GM13977 (cell line): ENCODE data around the gene TNPO2.

Experiments used
- DNase-seq: peaks from one replicate; pipeline ENCODE4 v3.0.0; 2012; ENCODE audit warnings: low spot score
- in situ Hi-C: fragments of 300-500 bp; cut with MboI; formaldehyde crosslinking; loops from one replicate; pipeline ENCODE4 v1.12.0; 2022; ENCODE audit warnings: low sequenced_read_pairs, low pct_unique_long_range_greater_than_20kb, mixed read lengths, inconsistent platforms; ENCODE audit not compliant: unreplicated experiment
- TF ChIP-seq, protein P1 (sequence below): IDR thresholded peaks from 2 replicates; pipeline ENCODE4 v1.5.1; 2012; ENCODE audit warnings: mild to moderate bottlenecking, control low read depth; ENCODE audit not compliant: insufficient read depth; ENCODE audit errors: extremely low read depth, missing control alignments

TNPO2 gene

DNA sequence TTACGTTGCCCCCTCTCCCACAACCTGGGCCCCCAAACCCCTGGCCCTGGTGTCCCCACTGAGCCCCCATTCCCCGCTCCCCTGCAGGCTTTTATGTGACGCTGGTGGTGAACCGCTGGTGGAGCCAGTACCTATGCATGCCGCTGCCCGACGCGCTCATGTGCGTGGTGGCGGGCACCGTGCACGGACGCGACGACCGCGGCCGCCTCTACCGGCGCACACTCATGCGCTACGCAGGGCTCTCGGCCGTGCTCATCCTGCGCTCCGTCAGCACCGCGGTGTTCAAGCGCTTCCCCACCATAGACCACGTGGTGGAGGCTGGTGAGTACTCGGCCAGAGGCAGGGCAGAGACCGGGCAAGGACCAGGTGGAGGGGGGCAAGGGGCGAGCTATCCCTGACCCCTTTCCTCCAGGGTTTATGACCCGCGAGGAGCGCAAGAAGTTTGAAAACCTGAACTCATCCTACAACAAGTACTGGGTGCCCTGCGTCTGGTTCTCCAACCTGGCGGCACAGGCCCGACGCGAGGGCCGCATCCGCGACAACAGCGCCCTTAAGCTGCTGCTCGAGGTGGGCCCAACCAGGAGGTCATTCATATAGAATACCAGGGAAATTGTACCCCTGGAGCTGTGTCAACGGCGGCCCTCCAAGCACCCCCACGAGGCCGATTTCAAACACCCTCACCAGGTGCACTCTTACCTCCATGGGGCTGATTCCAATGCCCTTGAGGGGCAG, 30.9 kb upstream of the TNPO2 start:
- in situ Hi-C loops = loop anchor here (10.0 kb wide), 1 partner anchor 190 kb away; no protein-coding TSS in a partner anchor
- no peak for DNase-seq
- TF ChIP-seq, protein P1, sequence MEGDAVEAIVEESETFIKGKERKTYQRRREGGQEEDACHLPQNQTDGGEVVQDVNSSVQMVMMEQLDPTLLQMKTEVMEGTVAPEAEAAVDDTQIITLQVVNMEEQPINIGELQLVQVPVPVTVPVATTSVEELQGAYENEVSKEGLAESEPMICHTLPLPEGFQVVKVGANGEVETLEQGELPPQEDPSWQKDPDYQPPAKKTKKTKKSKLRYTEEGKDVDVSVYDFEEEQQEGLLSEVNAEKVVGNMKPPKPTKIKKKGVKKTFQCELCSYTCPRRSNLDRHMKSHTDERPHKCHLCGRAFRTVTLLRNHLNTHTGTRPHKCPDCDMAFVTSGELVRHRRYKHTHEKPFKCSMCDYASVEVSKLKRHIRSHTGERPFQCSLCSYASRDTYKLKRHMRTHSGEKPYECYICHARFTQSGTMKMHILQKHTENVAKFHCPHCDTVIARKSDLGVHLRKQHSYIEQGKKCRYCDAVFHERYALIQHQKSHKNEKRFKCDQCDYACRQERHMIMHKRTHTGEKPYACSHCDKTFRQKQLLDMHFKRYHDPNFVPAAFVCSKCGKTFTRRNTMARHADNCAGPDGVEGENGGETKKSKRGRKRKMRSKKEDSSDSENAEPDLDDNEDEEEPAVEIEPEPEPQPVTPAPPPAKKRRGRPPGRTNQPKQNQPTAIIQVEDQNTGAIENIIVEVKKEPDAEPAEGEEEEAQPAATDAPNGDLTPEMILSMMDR = no peak

DNA sequence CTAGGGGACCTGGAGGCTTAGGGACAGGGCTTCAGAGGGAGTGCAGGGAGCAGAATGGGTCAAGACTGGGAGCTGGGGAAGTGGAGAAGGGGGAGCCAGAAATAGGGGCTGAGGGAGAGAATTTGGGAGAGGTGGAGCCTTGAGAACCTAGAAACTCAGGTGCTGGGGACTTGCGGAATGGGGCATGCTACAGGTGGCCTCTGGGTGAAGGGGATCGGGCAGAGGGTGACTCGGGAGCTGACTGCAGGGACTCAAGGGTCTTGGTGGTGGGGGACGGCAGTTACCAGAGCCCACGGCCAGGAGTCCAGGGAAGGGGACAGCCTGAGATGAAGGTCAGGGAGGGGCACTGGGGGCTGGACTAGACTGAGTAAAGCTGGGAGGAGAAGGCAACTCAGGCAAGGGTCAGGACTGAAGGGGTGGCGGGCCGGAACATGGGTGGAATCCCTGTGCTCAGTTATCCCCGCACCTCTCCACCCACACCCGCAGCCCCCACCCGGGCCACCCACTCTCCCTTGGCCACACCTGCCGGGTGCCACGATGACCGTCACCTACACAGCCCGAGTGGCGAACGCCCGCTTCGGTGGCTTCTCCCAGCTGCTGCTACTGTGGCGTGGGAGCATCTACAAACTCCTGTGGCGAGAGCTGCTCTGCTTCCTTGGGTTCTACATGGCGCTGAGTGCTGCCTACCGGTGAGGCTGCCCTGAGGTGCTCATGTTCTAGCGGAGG, 28.5 kb upstream of the TNPO2 start:
- in situ Hi-C loops = loop anchor here (10.0 kb wide), 1 partner anchor 187 kb away; no protein-coding TSS in a partner anchor
- TF ChIP-seq, protein P1 = no peak
- no peak for DNase-seq

DNA sequence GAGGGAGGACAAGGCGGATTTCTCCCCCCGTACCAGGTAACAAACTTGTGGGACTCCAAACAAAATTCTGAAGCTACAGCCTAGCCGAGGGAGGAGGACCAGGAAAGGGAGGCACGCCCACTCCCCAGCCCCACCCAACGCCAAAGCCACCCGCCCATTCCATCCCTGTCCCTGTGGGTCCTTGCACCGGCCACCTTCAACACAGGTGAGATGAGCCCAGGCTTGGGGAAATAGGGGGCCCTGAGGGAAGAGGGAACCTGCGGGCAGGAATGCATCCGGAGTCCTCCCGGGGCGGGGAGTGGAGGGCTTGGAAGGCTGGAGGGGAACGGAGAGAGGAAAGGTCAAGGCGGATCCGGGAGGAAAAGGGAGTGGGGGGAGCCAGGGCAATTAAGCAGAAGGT, 27.9 kb upstream of the TNPO2 start, which contains the start of gene BEST2:
TSS of gene BEST2 (plus strand) at position 157 of the 400 bp plus-strand sequence. CDS start 802 bp downstream, outside the sequence.
- no peak for DNase-seq
- in situ Hi-C loops = loop anchor here (10.0 kb wide), 1 partner anchor 187 kb away; no protein-coding TSS in a partner anchor
- TF ChIP-seq, protein P1 = no peak

DNA sequence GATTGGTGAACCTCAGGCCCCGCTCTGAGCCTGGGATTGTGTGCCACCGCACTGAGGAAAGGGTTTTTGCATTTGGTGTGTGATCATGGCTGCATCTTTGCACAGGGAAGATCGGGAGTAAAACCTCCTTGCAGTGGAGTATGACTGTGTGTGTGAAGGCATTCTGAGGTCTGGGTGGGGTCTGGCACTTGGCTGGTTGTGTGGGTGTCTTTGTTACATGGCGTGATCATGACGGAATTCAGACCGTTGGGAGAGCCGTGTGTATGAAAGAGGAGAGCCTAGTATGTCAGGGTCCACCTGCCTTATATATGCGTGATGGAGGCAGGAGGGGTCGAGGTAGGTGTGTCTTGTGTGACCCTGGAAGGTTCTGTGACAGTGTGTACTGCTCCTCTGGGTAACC, 27.1 kb upstream of the TNPO2 start:
- in situ Hi-C loops = loop anchor here (10.0 kb wide), 1 partner anchor 186 kb away; no protein-coding TSS in a partner anchor
- DNase-seq = no peak
- TF ChIP-seq, protein P1 = no peak

DNA sequence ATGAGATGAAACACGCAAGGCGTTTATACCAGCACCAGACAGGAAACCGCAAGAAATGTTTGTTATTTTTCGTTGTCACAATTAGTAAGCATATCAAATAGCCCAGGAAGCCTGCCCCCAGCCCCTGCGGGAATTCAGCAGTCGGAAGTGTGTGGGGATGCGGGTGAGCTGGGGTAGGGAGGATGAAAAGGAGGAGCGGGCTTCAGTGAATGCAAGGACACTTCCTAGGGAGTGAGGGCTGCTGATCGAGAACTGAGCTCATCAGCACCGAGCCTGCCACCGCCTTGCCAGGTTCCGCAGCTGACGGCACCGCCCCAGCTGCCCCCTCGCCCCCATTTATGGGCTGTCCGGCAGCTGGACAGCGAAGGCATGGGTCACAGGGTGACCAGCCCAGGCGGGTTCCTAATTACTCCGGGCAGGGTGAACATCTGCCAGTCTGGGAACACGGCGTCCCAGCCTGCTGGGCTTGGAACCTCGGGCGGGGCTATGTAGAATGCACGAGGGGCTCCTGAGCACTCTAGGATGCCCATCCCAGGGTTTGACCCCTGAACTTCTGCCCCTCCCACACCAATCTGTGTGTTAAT, 26.3 kb upstream of the TNPO2 start:
- TF ChIP-seq, protein P1 = no peak
- no peak for DNase-seq
- in situ Hi-C loops = loop anchor here (10.0 kb wide), 1 partner anchor 185 kb away; no protein-coding TSS in a partner anchor

DNA sequence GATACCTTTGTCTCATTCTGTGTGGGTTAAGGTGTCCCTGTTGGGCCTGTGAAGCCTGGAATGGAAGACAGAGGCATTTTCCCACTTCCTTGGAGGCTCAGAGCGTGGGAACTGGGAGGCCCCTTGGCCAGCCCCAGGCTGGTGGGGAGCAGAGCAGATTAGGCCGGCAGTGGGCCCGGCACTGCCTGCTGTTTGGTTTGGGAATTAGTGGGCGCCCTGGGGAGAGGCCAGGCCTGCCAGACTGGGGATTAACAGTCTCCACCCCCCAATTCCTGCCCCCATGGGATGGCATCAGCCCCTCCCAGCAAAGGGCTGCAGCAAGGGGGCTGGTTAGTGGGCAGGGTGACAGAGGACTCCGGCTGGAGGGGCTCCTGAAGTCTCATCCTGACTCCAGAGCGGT, 24.8 kb upstream of the TNPO2 start:
- DNase-seq = no peak
- TF ChIP-seq, protein P1 = no peak
- in situ Hi-C loops = no loop called here
